GM10248 (cell line): Measurements from ENCODE around the gene OBSCN.

Experiments
- CTCF ChIA-PET: fragments of 300-600 bp; sonication (Branson Sonifier 250); formaldehyde crosslinking; extraction: SDS; loops from one replicate; lab custom pipeline; 2021; ENCODE audit warnings: antibody characterized with exemption; lab: Yijun Ruan, JAX
- POLR2A ChIA-PET: fragments of 350-650 bp; sonication (Branson Sonifier 250); formaldehyde crosslinking; extraction: SDS; loops from one replicate; lab custom pipeline; 2020; ENCODE audit warnings: antibody characterized with exemption; lab: Yijun Ruan, JAX
- DNase-seq: peaks from one replicate; pipeline ENCODE4 v3.0.0; 2012; ENCODE audit errors: extremely low spot score
- TF ChIP-seq, protein P1 (sequence below): IDR thresholded peaks from 2 replicates; pipeline ENCODE4 v1.5.1; 2012; ENCODE audit warnings: mild to moderate bottlenecking, low read depth; ENCODE audit errors: extremely low read depth, missing control alignments, control extremely low read depth

OBSCN gene

GRCh38 chr1:228394571-228395394 is 186.9 kb downstream of the OBSCN start:
- TF ChIP-seq, protein P1, sequence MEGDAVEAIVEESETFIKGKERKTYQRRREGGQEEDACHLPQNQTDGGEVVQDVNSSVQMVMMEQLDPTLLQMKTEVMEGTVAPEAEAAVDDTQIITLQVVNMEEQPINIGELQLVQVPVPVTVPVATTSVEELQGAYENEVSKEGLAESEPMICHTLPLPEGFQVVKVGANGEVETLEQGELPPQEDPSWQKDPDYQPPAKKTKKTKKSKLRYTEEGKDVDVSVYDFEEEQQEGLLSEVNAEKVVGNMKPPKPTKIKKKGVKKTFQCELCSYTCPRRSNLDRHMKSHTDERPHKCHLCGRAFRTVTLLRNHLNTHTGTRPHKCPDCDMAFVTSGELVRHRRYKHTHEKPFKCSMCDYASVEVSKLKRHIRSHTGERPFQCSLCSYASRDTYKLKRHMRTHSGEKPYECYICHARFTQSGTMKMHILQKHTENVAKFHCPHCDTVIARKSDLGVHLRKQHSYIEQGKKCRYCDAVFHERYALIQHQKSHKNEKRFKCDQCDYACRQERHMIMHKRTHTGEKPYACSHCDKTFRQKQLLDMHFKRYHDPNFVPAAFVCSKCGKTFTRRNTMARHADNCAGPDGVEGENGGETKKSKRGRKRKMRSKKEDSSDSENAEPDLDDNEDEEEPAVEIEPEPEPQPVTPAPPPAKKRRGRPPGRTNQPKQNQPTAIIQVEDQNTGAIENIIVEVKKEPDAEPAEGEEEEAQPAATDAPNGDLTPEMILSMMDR: no peak
- no peak for DNase-seq
- ChIA-PET POLR2A (no interaction called here), CTCF (interaction anchor here (1.0 to 1.9 kb wide), 2 partner anchors 10 to 228 kb away, joined by 3 to 5 read pairs; no protein-coding TSS in a partner anchor)

DNA sequence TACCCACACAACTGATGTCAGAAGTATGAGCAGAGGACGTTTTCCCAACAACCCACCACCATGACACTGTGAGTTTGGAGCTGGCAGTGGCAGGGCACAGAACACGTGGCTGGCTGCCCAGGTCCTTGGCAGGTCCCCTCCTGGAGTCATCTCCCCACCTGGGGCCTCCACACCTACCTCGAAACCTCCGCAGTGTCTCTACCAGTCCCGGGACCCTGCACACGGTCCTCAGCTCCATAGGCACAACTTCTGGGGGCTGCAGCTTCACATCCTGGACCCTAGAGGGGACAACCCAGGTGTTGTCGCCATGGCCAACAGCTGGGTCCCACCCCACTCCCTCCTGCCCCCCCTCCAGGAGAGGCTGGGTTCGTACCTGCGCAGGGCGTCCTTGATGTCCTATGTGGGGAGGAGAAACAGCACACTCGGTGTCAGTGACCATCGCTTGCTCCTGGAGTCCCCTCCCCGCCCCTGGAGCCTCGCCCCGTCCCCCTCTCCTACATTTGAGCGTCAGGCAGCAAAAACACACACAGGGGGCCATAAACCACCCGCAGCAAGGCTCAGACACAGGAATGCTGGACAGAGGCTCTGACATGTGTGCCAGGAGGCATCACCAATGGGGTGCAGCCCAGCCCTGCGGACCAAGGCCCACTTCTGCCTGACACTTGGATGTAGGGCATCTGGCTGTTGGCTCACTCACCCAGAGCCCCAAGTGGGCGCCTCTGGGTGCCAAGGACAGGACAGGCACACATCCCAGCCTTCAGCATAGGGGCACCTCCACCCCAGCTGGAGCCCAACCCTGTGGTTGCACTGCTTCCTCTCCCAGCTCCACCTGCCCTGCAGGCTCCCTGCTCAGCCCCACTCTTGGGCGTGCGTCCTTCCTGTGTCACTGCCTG is 189.2 kb downstream of the OBSCN start:
- ChIA-PET POLR2A (no interaction called here), CTCF (no interaction called here)
- DNase-seq: no peak
- TF ChIP-seq, protein P1: no peak

DNA sequence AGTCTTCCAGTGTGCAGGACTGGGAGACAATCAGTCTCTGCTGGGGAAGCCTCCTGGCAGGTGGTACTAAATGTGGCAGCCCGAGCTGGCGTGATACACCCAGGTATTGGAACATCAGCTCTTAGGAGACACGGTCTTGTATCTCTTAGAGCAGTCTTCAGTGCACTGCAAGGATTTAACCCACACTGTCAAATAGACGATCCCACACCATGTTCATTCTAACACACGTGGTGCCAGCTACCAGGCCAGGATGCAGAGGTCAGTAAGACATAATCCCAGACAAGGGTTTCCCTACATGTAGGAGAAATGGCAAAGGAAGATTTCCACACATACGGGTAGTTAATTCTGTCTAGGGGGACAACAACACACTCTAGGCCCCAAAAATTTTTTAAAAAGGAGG is 190.1 kb downstream of the OBSCN start:
- POLR2A ChIA-PET: no interaction called here
- DNase-seq: no peak
- TF ChIP-seq, protein P1: no peak
- CTCF ChIA-PET: no interaction called here

GRCh38 chr1:228398741-228399461 is 191.1 kb downstream of the OBSCN start:
- ChIA-PET CTCF (no interaction called here), POLR2A (no interaction called here)
- TF ChIP-seq, protein P1: no peak
- DNase-seq: no peak

DNA sequence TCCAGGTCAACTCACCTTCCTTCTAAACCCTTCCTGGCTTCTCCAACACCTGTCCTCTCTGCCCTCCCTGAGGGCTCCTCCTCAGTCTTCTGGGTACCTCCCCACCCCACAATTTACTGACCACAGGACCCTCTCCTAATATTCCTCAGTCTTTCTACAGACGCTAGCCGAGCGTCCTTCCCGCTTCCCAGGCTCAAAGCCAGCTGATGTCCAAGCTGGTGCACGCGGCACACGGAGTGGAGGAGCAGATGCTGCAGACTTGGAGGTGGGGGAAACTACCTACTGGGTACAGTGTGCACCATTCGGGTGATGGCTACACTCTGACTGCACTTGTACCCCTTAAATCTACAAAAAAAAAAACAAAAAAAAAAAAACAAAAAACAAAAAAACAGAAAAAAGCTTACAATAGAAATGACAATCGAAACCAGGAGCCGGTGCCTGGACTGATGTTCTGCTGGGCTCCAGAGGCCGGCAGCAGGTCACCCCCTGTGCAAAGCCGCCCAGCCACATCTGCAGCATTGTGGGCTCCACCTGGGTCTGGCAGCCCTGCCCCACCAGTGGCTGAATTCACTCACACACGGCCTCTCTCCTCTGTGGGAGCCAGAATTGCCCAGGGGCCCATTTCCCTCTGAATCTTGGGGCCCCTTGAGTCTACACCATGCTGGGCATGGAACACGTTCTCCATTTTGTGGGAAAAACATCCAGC is 191.8 kb downstream of the OBSCN start:
- POLR2A ChIA-PET: no interaction called here
- TF ChIP-seq, protein P1: no peak
- DNase-seq: no peak
- CTCF ChIA-PET: no interaction called here
